Psoas muscle (tissue), 8 donors: ENCODE measurements around the gene COL19A1. TPM values are rescaled to one million over a fixed set of nuclear protein-coding genes. Genes with fewer than 3 reads are reported as not detected.
A peak's percentile ranks its signal among the peaks of the same experiment; 100 is the strongest.

Experiments used
- ATAC-seq, 4 donors: fragments of 200-7000 bp; cut with Tn5 transposase; one replicate each; pipeline ENCODE4 v1.9.1; 2020; ENCODE audit warnings: moderate library complexity in 3 of 4, mild to moderate bottlenecking in 2 of 4
- DNase-seq, 2 donors: peaks; one replicate each; pipeline ENCODE4 v3.0.0-alpha.2; 2020
- H3K27ac ChIP-seq: fragments of 200-600 bp; one replicate; pipeline ENCODE4 v1.8.0; 2022
- H3K27me3 ChIP-seq, 3 donors: fragments of 200-600 bp in 1 of 3; one replicate each; pipeline versions ENCODE4 v1.6.1 to v1.8.0; 2013 to 2022; ENCODE audit warnings: low read length in 2 of 3, mild to moderate bottlenecking in 2 of 3, moderate library complexity in 1 of 3; ENCODE audit not compliant: insufficient read depth in 3 of 3
- H3K36me3 ChIP-seq, 2 donors: fragments of 200-600 bp in 1 of 2; one replicate each; pipeline versions ENCODE4 v1.6.1 to v1.8.0; 2013 to 2022; ENCODE audit warnings: low read depth in 1 of 2, mild to moderate bottlenecking in 1 of 2, moderate library complexity in 1 of 2; ENCODE audit not compliant: insufficient read depth in 1 of 2
- H3K4me1 ChIP-seq: fragments of 200-600 bp; one replicate; pipeline ENCODE4 v1.8.0; 2022
- H3K4me3 ChIP-seq: fragments of 200-600 bp; one replicate; pipeline ENCODE4 v1.8.0; 2022; ENCODE audit warnings: mild to moderate bottlenecking
- H3K9me3 ChIP-seq: fragments of 200-600 bp; one replicate; pipeline ENCODE4 v1.8.0; 2022
- WGBS, 3 donors: extraction: QIAGEN DNeasy Blood & Tissue Kit; methylation state at CpG; one replicate each; pipeline versions ENCODE4 v1.1.6 to v1.1.7; 2013; 5-methylcytosine and 5-hydroxymethylcytosine counted together
- intact Hi-C, 2 donors: fragments of 100-400 bp; cut with DNase I; formaldehyde crosslinking; loops; one replicate each; pipeline versions ENCODE4 v1.11.0 to v1.14.2; 2022
- polyA plus RNA-seq, 3 donors: library from polyadenylated mRNA; stranded (reverse); fragments of 200-250 nt; gene quantifications; one replicate each; pipeline ENCODE4 v1.2.3, GENCODE V29; 2013
- total RNA-seq, 4 donors: library from RNA; stranded (reverse); fragmentation: NEBNext Ultra II Directional in 2 of 4; extraction: Animal tissue kit (Norgen Biotek cat#: 25700) in 2 of 4; gene quantifications; one replicate each; pipeline versions ENCODE4 v1.2.1 to v1.2.4, GENCODE V29; 2021 to 2023
- TF ChIP-seq, protein P1 (sequence below): fragments of 200-600 bp; IDR thresholded peaks from one replicate; pipeline ENCODE4 v1.8.0; 2022; ENCODE audit warnings: antibody characterized with exemption
- donor health status: healthy with polysubstance abuse.
- donor health status: DM: no; HTN: no; CAD: no; lungs with moderate emphysema.
- donor health status: Bipolar disorder and iron deficiency.
- donor health status: healthy.
- donor health status: DM: yes; HTN: yes; CAD: no.
- donor health status: DM: no; HTN: no; CAD: no.
- donor health status: DM: no; HTN: no; CAD: no.
- donor health status: DM: yes; HTN: yes; CAD: no.

Gene COL19A1
- total and polyA plus RNA-seq, 7 donors, result 0.01 to 10.3 (median 0.33) TPM

DNA sequence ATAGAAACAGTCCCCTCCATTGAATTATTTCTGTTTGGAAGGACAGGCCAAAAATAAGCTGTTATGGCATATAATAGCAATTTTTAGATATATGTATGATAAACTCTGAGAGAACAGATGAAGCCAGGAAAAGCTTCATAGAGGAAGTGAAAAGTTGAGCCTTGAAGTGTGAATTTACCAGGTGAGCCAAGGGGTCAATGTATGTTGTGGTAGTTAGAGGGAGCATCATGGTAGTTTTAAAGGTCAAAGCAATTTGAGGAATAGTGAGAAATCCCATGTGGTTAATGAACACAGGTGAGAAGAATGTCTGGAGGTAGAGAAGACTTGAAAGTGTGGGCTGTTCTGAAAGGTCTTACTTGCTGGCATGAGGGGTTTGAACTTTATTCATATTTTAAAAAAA, 47.0 kb downstream of the COL19A1 start:
- H3K4me1 ChIP-seq, result peaks cover 15% of the 10 kb centered on the region
- no peaks in the 10 kb centered on the region for H3K9me3 ChIP-seq
- intact Hi-C loops, result loop anchor here in 1 of 2 donors (5.0 kb wide), 1 partner anchor 66 kb away; no protein-coding TSS in a partner anchor
- H3K36me3 ChIP-seq, result no peaks in the 10 kb centered on the region
- no peak for DNase-seq
- no peaks in the 10 kb centered on the region for H3K27me3 ChIP-seq
- ATAC-seq, result no peak
- H3K4me3 ChIP-seq, result no peak overlapping the region
- no peak overlapping the region for H3K27ac ChIP-seq
- TF ChIP-seq, protein P1, sequence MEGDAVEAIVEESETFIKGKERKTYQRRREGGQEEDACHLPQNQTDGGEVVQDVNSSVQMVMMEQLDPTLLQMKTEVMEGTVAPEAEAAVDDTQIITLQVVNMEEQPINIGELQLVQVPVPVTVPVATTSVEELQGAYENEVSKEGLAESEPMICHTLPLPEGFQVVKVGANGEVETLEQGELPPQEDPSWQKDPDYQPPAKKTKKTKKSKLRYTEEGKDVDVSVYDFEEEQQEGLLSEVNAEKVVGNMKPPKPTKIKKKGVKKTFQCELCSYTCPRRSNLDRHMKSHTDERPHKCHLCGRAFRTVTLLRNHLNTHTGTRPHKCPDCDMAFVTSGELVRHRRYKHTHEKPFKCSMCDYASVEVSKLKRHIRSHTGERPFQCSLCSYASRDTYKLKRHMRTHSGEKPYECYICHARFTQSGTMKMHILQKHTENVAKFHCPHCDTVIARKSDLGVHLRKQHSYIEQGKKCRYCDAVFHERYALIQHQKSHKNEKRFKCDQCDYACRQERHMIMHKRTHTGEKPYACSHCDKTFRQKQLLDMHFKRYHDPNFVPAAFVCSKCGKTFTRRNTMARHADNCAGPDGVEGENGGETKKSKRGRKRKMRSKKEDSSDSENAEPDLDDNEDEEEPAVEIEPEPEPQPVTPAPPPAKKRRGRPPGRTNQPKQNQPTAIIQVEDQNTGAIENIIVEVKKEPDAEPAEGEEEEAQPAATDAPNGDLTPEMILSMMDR, result no peak

DNA sequence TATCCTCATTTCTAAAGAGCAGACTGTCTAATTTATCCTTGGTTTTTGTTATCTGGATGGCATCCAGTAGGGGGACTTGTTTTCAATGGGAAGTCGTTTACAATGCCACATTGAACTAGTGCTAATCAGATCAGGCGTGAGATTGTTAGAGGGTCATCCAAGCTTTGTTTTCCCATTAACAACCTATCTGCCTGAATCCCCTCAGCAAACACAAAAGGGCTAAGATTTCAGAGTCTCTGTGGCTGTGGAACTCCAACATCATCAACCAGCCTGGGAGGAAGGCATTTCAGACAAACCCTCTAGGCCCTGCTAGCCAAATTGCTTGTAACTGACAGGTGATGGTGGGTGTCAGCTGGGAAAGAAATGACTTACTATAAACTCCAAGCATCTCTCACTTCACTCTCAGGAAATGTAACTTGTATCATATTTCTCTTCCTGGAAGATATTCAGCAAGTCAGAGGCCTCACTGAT, 47.7 kb downstream of the COL19A1 start:
- Histone ChIP-seq H3K4me3 (no peak overlapping the region), H3K27me3 (no peaks in the 10 kb centered on the region), H3K9me3 (no peaks in the 10 kb centered on the region), H3K27ac (peak overlapping the region; percentile 67), H3K36me3 (no peaks in the 10 kb centered on the region), H3K4me1 (peaks cover 15% of the 10 kb centered on the region)
- ATAC-seq (peak; percentile 84 to 89 (median 84)), DNase-seq (no peak)
- TF ChIP-seq, protein P1, result no peak
- 14 to 22% (median 20%) methylated on average over 2 of the region's 2 CpGs for WGBS, 3 donors
- intact Hi-C loops, result loop anchor here in 1 of 2 donors (5.0 kb wide), 1 partner anchor 67 kb away; no protein-coding TSS in a partner anchor

DNA sequence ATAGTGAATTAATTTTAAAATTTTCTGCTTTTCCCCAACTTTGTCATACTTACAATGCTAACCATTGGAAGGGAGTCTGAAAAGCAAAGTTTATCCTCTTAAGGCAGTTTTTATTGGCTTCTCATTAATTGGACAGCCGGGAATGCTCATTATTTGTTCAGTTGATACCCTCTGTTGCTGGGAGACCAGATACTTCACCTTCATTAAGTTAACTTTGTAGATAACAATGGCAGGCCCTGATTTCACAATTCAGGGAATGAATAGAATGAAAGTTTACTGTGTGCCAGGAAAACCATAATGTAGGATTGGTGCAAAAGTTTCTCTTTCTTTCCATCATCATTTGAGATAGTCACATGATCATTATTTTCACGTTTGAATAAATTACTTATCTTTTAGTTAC, 49.0 kb downstream of the COL19A1 start:
- no peaks in the 10 kb centered on the region for H3K27me3 ChIP-seq
- WGBS, 3 donors, result 86 to 90% (median 88%) methylated on average over 2 of the region's 2 CpGs
- no peaks in the 10 kb centered on the region for H3K9me3 ChIP-seq
- H3K4me1 ChIP-seq, result peaks cover 15% of the 10 kb centered on the region
- intact Hi-C loops, result loop anchor here in 1 of 2 donors (5.0 kb wide), 1 partner anchor 37 kb away; no protein-coding TSS in a partner anchor
- no peaks in the 10 kb centered on the region for H3K36me3 ChIP-seq
- H3K4me3 ChIP-seq, result no peak overlapping the region
- no peak for ATAC-seq
- H3K27ac ChIP-seq, result peak overlapping the region; percentile 67
- DNase-seq, result no peak
- TF ChIP-seq, protein P1, result no peak

DNA sequence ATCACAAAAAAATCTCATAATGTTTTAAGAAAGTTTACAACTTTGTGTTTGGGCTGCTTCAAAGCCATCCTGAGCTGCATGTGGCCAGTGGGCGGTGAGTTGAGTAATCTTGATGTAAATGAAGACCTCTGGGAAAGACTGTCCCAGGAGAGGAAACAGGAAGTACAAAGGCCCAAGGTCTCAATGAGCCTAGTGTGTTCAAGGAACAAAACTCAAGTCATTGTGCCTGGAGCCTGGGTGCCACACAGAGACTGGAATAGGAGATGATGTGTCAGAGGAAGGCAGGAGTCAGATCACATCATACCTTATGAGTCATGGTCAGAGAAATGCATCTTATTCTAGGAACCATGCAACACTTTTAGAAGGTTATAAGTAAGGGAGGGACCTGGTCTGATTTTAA, 51.5 kb downstream of the COL19A1 start:
- Histone ChIP-seq H3K4me3 (no peak overlapping the region), H3K36me3 (no peaks in the 10 kb centered on the region), H3K4me1 (peaks cover 15% of the 10 kb centered on the region), H3K27me3 (no peaks in the 10 kb centered on the region), H3K27ac (peak overlapping the region; percentile 81), H3K9me3 (peaks cover 2% of the 10 kb centered on the region)
- intact Hi-C loops, result loop anchor here in 1 of 2 donors (5.0 kb wide), 1 partner anchor 34 kb away; no protein-coding TSS in a partner anchor
- DNase-seq, result peak in 1 of 2 donors; percentile 29
- 76 to 89% (median 83%) methylated on average over 1 of the region's 1 CpG for WGBS, 3 donors
- TF ChIP-seq, protein P1, result no peak
- peak; percentile 84 to 92 (median 90) for ATAC-seq
